GM06990 (cell line): Measurements from ENCODE around the gene WDSUB1.

ENCODE experiments used
- DNase-seq: peaks from one replicate; pipeline ENCODE4 v3.0.0-alpha.2; 2011; ENCODE audit not compliant: insufficient read length; ENCODE audit errors: extremely low read depth
- H3K27me3 ChIP-seq: replicated peaks from 2 replicates; pipeline ENCODE4 v1.6.0; 2011; ENCODE audit warnings: low read length; ENCODE audit not compliant: control insufficient read depth, insufficient read depth
- H3K36me3 ChIP-seq: 2 replicates; pipeline ENCODE4 v1.5.1; 2011; ENCODE audit warnings: low read length; ENCODE audit not compliant: control insufficient read depth, insufficient read depth
- H3K4me3 ChIP-seq: replicated peaks from 2 replicates; pipeline ENCODE4 v1.5.1; 2011; ENCODE audit warnings: low read depth, mild to moderate bottlenecking, control low read depth, low read length
- TF ChIP-seq, protein P1 (sequence below): IDR thresholded peaks from 2 replicates; pipeline ENCODE4 v1.5.1; 2011; ENCODE audit warnings: low read length, control low read depth, mild to moderate bottlenecking, inconsistent platforms; ENCODE audit not compliant: insufficient read depth, poor library complexity, severe bottlenecking

WDSUB1 gene

GRCh38 chr2:159287733-159288132 is 1.2 kb upstream of the WDSUB1 start:
- TF ChIP-seq, protein P1, sequence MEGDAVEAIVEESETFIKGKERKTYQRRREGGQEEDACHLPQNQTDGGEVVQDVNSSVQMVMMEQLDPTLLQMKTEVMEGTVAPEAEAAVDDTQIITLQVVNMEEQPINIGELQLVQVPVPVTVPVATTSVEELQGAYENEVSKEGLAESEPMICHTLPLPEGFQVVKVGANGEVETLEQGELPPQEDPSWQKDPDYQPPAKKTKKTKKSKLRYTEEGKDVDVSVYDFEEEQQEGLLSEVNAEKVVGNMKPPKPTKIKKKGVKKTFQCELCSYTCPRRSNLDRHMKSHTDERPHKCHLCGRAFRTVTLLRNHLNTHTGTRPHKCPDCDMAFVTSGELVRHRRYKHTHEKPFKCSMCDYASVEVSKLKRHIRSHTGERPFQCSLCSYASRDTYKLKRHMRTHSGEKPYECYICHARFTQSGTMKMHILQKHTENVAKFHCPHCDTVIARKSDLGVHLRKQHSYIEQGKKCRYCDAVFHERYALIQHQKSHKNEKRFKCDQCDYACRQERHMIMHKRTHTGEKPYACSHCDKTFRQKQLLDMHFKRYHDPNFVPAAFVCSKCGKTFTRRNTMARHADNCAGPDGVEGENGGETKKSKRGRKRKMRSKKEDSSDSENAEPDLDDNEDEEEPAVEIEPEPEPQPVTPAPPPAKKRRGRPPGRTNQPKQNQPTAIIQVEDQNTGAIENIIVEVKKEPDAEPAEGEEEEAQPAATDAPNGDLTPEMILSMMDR = no peak
- no peak overlapping the region for H3K4me3 ChIP-seq

DNA sequence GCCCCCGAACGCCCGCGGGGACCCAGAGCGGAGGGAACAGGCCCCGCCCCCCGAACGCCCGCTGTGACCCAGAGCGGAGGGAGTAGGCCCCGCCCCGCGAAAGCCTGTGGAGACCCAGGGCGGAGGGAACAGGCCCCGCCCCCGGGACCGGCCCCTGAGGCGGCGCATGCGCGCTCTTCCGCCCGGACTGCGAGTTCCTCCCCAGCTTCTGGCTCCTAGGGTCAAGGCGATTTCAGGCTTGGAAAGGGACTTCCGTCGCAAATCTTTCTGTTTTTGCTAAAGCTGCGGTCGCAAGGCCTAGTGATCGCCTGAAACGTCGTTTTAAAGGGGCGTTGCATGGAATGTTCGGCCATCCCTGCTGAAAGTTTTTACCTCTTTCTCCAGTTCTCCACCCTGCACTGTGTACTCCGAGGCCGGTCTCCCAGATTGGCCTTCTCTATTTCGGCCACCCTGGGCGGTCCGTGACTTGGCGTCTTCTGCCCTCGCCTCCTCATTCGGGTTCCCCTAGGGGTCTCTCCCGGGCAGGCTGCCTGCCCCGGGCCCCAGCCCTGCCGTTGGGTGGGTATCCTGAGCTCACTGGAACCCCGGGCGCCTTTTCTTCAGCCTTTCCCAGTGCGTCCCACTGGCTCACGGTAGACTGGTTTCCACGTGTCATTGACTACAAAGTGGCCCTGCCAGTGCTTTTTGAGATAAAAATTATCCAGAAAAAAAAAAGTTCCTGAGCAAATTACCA is 372 bp upstream of the WDSUB1 start:
- Histone ChIP-seq H3K4me3 (peak overlapping the region; percentile 88), H3K27me3 (no peaks in the 10 kb centered on the region), H3K36me3 (no peaks in the 10 kb centered on the region)
- TF ChIP-seq, protein P1 = no peak
- DNase-seq = peak; percentile 96

More at GRCh38 chr2:159287733-159288132, 1.2 kb upstream of the WDSUB1 start:
- no peaks in the 10 kb centered on the region for H3K27me3 ChIP-seq
- H3K36me3 ChIP-seq = no peaks in the 10 kb centered on the region
- DNase-seq = no peak

- Histone ChIP-seq H3K4me3 (peak overlapping the region; percentile 88; the same call in 1 of the 2 replicates), H3K27me3 (no peaks in the 10 kb centered on the region), H3K36me3 (no peaks in the 10 kb centered on the region)
- peak; percentile 7 for DNase-seq
- TF ChIP-seq, protein P1 = no peak
Observed at GRCh38 chr2:159285433-159285832, 1.1 kb downstream of the WDSUB1 start.

GRCh38 chr2:159283529-159283928 is 3.0 kb downstream of the WDSUB1 start:
- DNase-seq = no peak
- H3K4me3 ChIP-seq = no peak overlapping the region
- H3K36me3 ChIP-seq = no peaks in the 10 kb centered on the region

DNA sequence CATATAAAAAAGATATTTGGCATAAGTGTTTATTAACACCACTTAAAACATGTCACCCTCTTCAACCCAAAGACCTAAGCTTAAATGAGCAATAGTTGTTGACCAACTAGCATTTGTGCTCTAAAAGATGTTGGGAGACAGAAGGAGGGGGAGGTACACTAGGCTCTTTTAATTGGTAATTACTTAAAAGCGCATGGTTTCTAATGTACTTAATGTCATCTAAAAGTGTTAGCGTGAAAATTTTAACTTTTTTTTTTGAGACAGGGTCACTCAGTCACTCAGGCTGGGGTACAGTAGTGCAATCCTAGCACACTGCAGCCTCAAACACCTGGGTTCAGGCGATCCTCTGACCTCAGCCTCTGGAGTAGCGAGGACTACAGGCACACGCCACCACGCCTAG is 5.5 kb downstream of the WDSUB1 start:
- Histone ChIP-seq H3K27me3 (no peaks in the 10 kb centered on the region), H3K4me3 (no peak overlapping the region), H3K36me3 (no peaks in the 10 kb centered on the region)
- TF ChIP-seq, protein P1 = no peak
- no peak for DNase-seq

More at GRCh38 chr2:159283529-159283928, 3.0 kb downstream of the WDSUB1 start:
- TF ChIP-seq, protein P1 = no peak
- no peaks in the 10 kb centered on the region for H3K27me3 ChIP-seq
